K562 (cell line): ENCODE data around the gene CDC27. TPM values are rescaled to one million over a fixed set of nuclear protein-coding genes. Genes with fewer than 3 reads are reported as not detected.

Experiments used
- ATAC-seq: fragments of 200-7000 bp; cut with Tn5 transposase; 3 replicates; pipeline ENCODE4 v1.9.1; 2020; ENCODE audit warnings: moderate library complexity
- BruUV-seq: library from RNA; stranded (reverse); fragments of 400-500 nt; replicated peaks from 2 replicates; lab custom pipeline; 2021; lab: Mats Ljungman, UMichigan
- CTCF ChIA-PET: fragments of 300-600 bp; formaldehyde crosslinking; extraction: SDS; loops from one replicate; lab custom pipeline; 2021; ENCODE audit warnings: low intra/inter-chr PET ratio; lab: Yijun Ruan, JAX
- POLR2A ChIA-PET: fragments of 300-600, 350-650 bp; sonication (Branson Sonifier 250); formaldehyde crosslinking; extraction: SDS; loops from one replicate; lab custom pipeline; 2021; ENCODE audit warnings: antibody characterized with exemption, inconsistent platforms; lab: Yijun Ruan, JAX
- DNase-seq, 4 experiments: peaks; one replicate each; pipeline versions ENCODE4 v3.0.0 to v3.0.0-alpha.2; 2011 to 2018; ENCODE audit warnings: low spot score in 3 of 4, mixed read lengths in 3 of 4; ENCODE audit errors: extremely low read depth in 1 of 4
- FAIRE-seq: peaks from 2 replicates; lab custom pipeline; 2011; peaks lifted over from hg19 to GRCh38; lab: Jason Lieb, UNC
- H2AFZ ChIP-seq: 2 replicates; pipeline ENCODE4 v1.6.0; 2011; ENCODE audit warnings: low read depth, low read length, control low read depth, inconsistent platforms
- H3K27ac ChIP-seq: fragments of 200-600 bp; 3 replicates; pipeline ENCODE4 v1.8.0; 2011; ENCODE audit warnings: low read depth, mild to moderate bottlenecking, control low read depth, inconsistent platforms, low read length, moderate library complexity, mixed read lengths; ENCODE audit errors: extremely low read depth
- H3K27me3 ChIP-seq, 2 experiments: fragments of 300-600 bp in 1 of 2; 2 replicates in 1 of 2; 3 replicates in 1 of 2; pipeline versions ENCODE4 v1.6.0 to v1.8.0; 2011; ENCODE audit warnings: inconsistent platforms in 2 of 2, low read length in 2 of 2, mild to moderate bottlenecking in 1 of 2, mixed read lengths in 1 of 2, moderate library complexity in 1 of 2; ENCODE audit not compliant: control insufficient read depth in 2 of 2, insufficient read depth in 2 of 2
- H3K36me3 ChIP-seq: fragments of 300-600 bp; 3 replicates; pipeline ENCODE4 v1.8.0; 2011; ENCODE audit warnings: mild to moderate bottlenecking, low read length, inconsistent platforms; ENCODE audit not compliant: control insufficient read depth, insufficient read depth
- H3K4me1 ChIP-seq, 2 experiments: fragments of 200-600 bp in 1 of 2; replicated peaks in 1 of 2; 2 replicates in 1 of 2; 3 replicates in 1 of 2; pipeline versions ENCODE4 v1.5.1 to v1.8.0; 2011; ENCODE audit warnings: inconsistent platforms in 2 of 2, low read length in 2 of 2, mild to moderate bottlenecking in 1 of 2, mixed read lengths in 1 of 2, moderate library complexity in 1 of 2; ENCODE audit not compliant: control insufficient read depth in 2 of 2, insufficient read depth in 2 of 2
- H3K4me2 ChIP-seq: 2 replicates; pipeline ENCODE4 v1.6.1; 2011; ENCODE audit warnings: low read length, control low read depth, inconsistent platforms, mixed read lengths; ENCODE audit not compliant: insufficient read depth
- H3K4me3 ChIP-seq: fragments of 200-600 bp; sonication (generic), shearing (Covaris generic); 2 replicates; pipeline ENCODE4 v1.5.1; 2016; ENCODE audit warnings: control low read depth, inconsistent platforms
- H3K79me2 ChIP-seq: fragments of 200-600 bp; 3 replicates; pipeline ENCODE4 v1.8.0; 2011; ENCODE audit warnings: low read length, inconsistent platforms; ENCODE audit not compliant: control insufficient read depth, insufficient read depth
- H3K9ac ChIP-seq, 2 experiments: 2 replicates each; pipeline versions ENCODE4 v1.6.0 to v1.6.1; 2011; ENCODE audit warnings: low read depth in 2 of 2, low read length in 2 of 2, control low read depth in 1 of 2, inconsistent platforms in 1 of 2, mild to moderate bottlenecking in 1 of 2, mixed read lengths in 1 of 2; ENCODE audit not compliant: insufficient read depth in 1 of 2
- H3K9me1 ChIP-seq: one replicate; pipeline ENCODE4 v1.6.0; 2011; ENCODE audit warnings: inconsistent platforms, mild to moderate bottlenecking, low read length, moderate library complexity; ENCODE audit not compliant: control insufficient read depth, insufficient read depth
- H3K9me3 ChIP-seq: replicated peaks from 2 replicates; pipeline ENCODE4 v1.5.1; 2011; ENCODE audit warnings: low read depth, low read length, inconsistent platforms; ENCODE audit not compliant: control insufficient read depth, insufficient read depth
- H4K20me1 ChIP-seq: replicated peaks from 2 replicates; pipeline ENCODE4 v1.6.1; 2011; ENCODE audit warnings: low read length, inconsistent platforms, mixed read lengths; ENCODE audit not compliant: control insufficient read depth, insufficient read depth
- ATF3 ChIP-seq, 2 experiments: fragments of 450-650 bp in 1 of 2; sonication (generic) in 1 of 2; formaldehyde crosslinking in 1 of 2; IDR thresholded peaks in 1 of 2; conservative IDR thresholded peaks in 1 of 2; 2 replicates each; pipeline versions ENCODE4 v1.6.1 to v1.8.1; 2016 to 2023; ENCODE audit warnings: mild to moderate bottlenecking in 2 of 2, moderate library complexity in 2 of 2, inconsistent platforms in 1 of 2, missing genetic modification reagents in 1 of 2
- E2F6 ChIP-seq, 2 experiments: IDR thresholded peaks; 2 replicates each; pipeline ENCODE4 v1.6.1; 2011; ENCODE audit warnings: borderline replicate concordance in 1 of 2, control low read depth in 1 of 2, low read depth in 1 of 2, low read length in 1 of 2, mild to moderate bottlenecking in 1 of 2, mixed read lengths in 1 of 2, moderate library complexity in 1 of 2; ENCODE audit not compliant: insufficient read depth in 1 of 2, insufficient read length in 1 of 2, poor library complexity in 1 of 2, severe bottlenecking in 1 of 2; ENCODE audit errors: extremely low read depth in 1 of 2
- EP300 ChIP-seq: IDR thresholded peaks from 2 replicates; pipeline ENCODE4 v1.6.1; 2012; ENCODE audit warnings: low read length, improper control_type of control experiment
- ERF ChIP-seq: fragments of 450-650 bp; formaldehyde crosslinking; IDR thresholded peaks from 2 replicates; pipeline ENCODE4 v1.4.0; 2020; ENCODE audit warnings: mild to moderate bottlenecking, mixed read lengths
- ETS2 ChIP-seq: IDR thresholded peaks from 2 replicates; pipeline ENCODE4 v1.6.1; 2016; ENCODE audit warnings: borderline replicate concordance, missing genetic modification characterization, mild to moderate bottlenecking, moderate library complexity, missing compliant biosample characterization; ENCODE audit not compliant: poor library complexity, severe bottlenecking
- GTF2A2 ChIP-seq: IDR thresholded peaks from 2 replicates; pipeline ENCODE4 v1.6.1; 2016; ENCODE audit warnings: mild to moderate bottlenecking, missing genetic modification characterization, missing compliant biosample characterization
- KDM4B ChIP-seq, 2 experiments: fragments of 450-650 bp in 1 of 2; sonication (generic) in 1 of 2; IDR thresholded peaks; 2 replicates each; pipeline ENCODE4 v1.6.1; 2016 to 2017; ENCODE audit warnings: borderline replicate concordance in 2 of 2, antibody characterized with exemption in 1 of 2, low read depth in 1 of 2, mild to moderate bottlenecking in 1 of 2
- MTF1 ChIP-seq: fragments of 250-450 bp; sonication (Bioruptor Pico); IDR thresholded peaks from 2 replicates; pipeline ENCODE4 v1.9.0; 2021; ENCODE audit warnings: moderate library complexity, mild to moderate bottlenecking, inconsistent platforms, borderline replicate concordance
- SP1 ChIP-seq: sonication (generic); formaldehyde crosslinking; IDR thresholded peaks from 2 replicates; pipeline ENCODE4 v1.8.1; 2022; ENCODE audit warnings: mild to moderate bottlenecking, missing genetic modification reagents
- ZMIZ1 ChIP-seq, 2 experiments: fragments of 150-350 bp in 1 of 2; IDR thresholded peaks; 2 replicates each; pipeline ENCODE4 v1.6.1; 2012 to 2016; ENCODE audit warnings: low read depth in 2 of 2, low read length in 2 of 2, mild to moderate bottlenecking in 1 of 2, moderate library complexity in 1 of 2
- ZNF354B ChIP-seq: fragments of 250-450 bp; sonication (Bioruptor Pico); IDR thresholded peaks from 2 replicates; pipeline ENCODE4 v1.4.0; 2020
- ZNF695 ChIP-seq: fragments of 450-650 bp; formaldehyde crosslinking; IDR thresholded peaks from 2 replicates; pipeline ENCODE4 v1.4.0; 2020; ENCODE audit warnings: mild to moderate bottlenecking, moderate library complexity
- WGBS: fragments of 100-300 bp; shearing (Covaris generic); methylation state at CpG from one replicate; pipeline ENCODE4 v1.1.6; 2016; ENCODE audit warnings: low coverage, mixed read lengths; ENCODE audit not compliant: insufficient coverage; ENCODE audit errors: missing lambda C conversion rate; 5-methylcytosine and 5-hydroxymethylcytosine counted together
- in situ Hi-C: fragments of 300-500 bp; cut with MboI; formaldehyde crosslinking; loops from 4 replicates; pipeline ENCODE4 v1.15.0; 2018; ENCODE audit warnings: inconsistent platforms, mixed read lengths
- intact Hi-C: fragments of 100-400 bp; cut with micrococcal nuclease; formaldehyde crosslinking; loops from 2 replicates; pipeline ENCODE4 v1.14.2; 2022
- polyA plus RNA-seq, 8 experiments: library from polyadenylated mRNA; depleted of rRNA in 4 of 8; stranded (reverse) in 5 of 8; unstranded in 3 of 8; fragments of >200 nt; fragmentation: Nextera tagmentation in 2 of 8; fragmentation: Illumina TruSeq in 1 of 8; extraction: Ambion mirVana in 2 of 8; extraction: Trizol in 1 of 8; gene quantifications; 2 replicates each; pipeline versions ENCODE4 v1.2.1 to v1.2.3, GENCODE V29; 2011 to 2014; ENCODE audit warnings: inconsistent platforms in 1 of 8, missing spikeins in 1 of 8
- total RNA-seq, 7 experiments: library from RNA; depleted of rRNA in 6 of 7; stranded (reverse); fragments of >200 nt in 6 of 7; fragmentation: Illumina TruSeq in 2 of 7; extraction: Trizol in 2 of 7; gene quantifications; 2 replicates each; pipeline versions ENCODE4 v1.2.1 to v1.2.3, GENCODE V29; 2011 to 2021; ENCODE audit warnings: low replicate concordance in 1 of 7

CDC27 gene
- total and polyA plus RNA-seq, 9 of the 15 experiments (the other 6 are each of a cell fraction or from before 2014, with no cell fraction given), result 28.6 to 155 (median 94.1) TPM

- TF ChIP-seq ATF3 (IDR thresholded peaks at IDR 0.05), result no peak
- no peak for TF ChIP-seq ATF3 (CRISPR knock-in tag; conservative IDR thresholded peaks at IDR 0.05)
- TF ChIP-seq ETS2 (tag), result no peak
- no peak for TF ChIP-seq ERF (CRISPR knock-in tag)
- TF ChIP-seq SP1 (CRISPR knock-in tag), result no peak
- TF ChIP-seq EP300, result no peak
- no peak for TF ChIP-seq MTF1 (CRISPR knock-in tag)
- no peak for TF ChIP-seq ZNF695
Observed at GRCh38 chr17:47189732-47190237, 690 bp upstream of the CDC27 start (continued).

DNA sequence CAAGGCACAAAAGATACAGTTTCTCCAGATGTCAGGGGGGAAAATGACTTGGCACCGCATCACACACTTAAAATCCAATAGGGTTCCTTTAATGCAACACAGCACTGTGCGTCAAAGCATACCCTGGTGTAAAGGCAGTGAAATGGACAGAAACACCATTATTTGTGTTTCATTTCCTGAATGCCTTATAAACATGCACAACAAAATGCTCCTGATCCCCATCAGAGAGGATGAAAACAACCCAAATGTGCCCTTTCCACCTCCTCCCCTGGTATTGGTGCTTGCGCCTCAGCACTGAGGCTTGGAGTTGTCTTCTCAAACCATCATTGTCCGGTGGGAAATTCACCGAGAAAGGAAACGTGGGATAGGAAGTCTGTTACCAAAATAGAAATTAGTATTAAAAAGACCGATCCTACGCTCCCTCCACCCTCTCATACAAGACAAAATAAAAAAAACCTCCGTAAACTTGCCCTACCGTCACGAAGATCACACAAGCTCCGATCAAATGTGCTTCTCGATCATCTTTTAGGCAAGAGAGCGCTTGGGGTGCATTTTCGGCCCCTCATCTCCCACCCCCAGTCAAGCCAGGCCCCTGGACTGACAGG is 722 bp downstream of the CDC27 start:
- TSS peak; percentile 63 for BruUV-seq
- no peaks in the 10 kb centered on the region for H3K27me3 ChIP-seq
- DNase-seq, result peak in 1 of 4 experiments; percentile 25
- TF ChIP-seq GTF2A2 (no peak), ZMIZ1 (IDR thresholded peaks at IDR 0.05; ENCODE audit: low read depth in 2 of 2, low read length in 2 of 2) (no peak), KDM4B (IDR thresholded peaks at IDR 0.05; ENCODE audit: borderline replicate concordance in 2 of 2, low read depth in 1 of 2) (no peak), E2F6 (IDR thresholded peaks at IDR 0.05; ENCODE audit: borderline replicate concordance in 1 of 2, extremely low read depth in 1 of 2, insufficient read depth in 1 of 2, insufficient read length in 1 of 2, low read depth in 1 of 2, low read length in 1 of 2, poor library complexity in 1 of 2, severe bottlenecking in 1 of 2) (no peak), ZNF354B (CRISPR knock-in tag) (no peak)

More for the DNA sequence above, 722 bp downstream of the CDC27 start:
- in situ Hi-C loops, result no loop called here
- Histone ChIP-seq H3K4me1 (peaks cover 6 to 23% of the 10 kb centered on the region in 2 experiments; a peak in 3 of 5 replicates), H3K9me1 (peaks cover 2% of the 10 kb centered on the region), H2AFZ (peak overlapping the region; percentile 61), H4K20me1 (peaks cover 8% of the 10 kb centered on the region; the same call in 1 of the 2 replicates), H3K4me3 (peak overlapping the region; percentile 69), H3K79me2 (peaks cover 58% of the 10 kb centered on the region), H3K4me2 (peak overlapping the region; percentile 96), H3K9me3 (no peaks in the 10 kb centered on the region), H3K9ac (peak overlapping the region; percentile 95 to 99), H3K36me3 (peaks cover 11% of the 10 kb centered on the region), H3K27ac (peak overlapping the region; percentile 95)
- no peak for FAIRE-seq
- ATAC-seq, result peak; percentile 19
- WGBS, result under 1% methylated on average over 15 of the region's 15 CpGs
- CTCF ChIA-PET, result no interaction called here
- POLR2A ChIA-PET, result interaction anchor here (0.6 to 0.7 kb wide), 2 partner anchors 13 to 414 kb away, joined by 3 read pairs; no protein-coding TSS in a partner anchor
- intact Hi-C loops, result loop anchor here (1.0 to 2.0 kb wide), 2 partner anchors 20 to 135 kb away; partner anchors contain the start of genes EFCAB13 and MYL4
